Activated CD8-positive, alpha-beta memory T cell treated with anti-CD3 and anti-CD28 coated beads, Interleukin-2, amount 50 U/mL, for 24 hours (primary cell): ENCODE results near the gene SEC61A2.
A peak's percentile ranks its signal among the peaks of the same experiment; 100 is the strongest.
"Not testable (repeated sequence)": the region's sequence is repeated elsewhere in the genome, so short reads cannot be mapped to it uniquely, and the experiment has no call there.

Source experiments
- DNase-seq: peaks from one replicate; pipeline ENCODE4 v3.0.0-alpha.2; 2020; ENCODE audit errors: extremely low read depth

The SEC61A2 gene

GRCh38 chr10:12129222-12130111 lies at the start of gene SEC61A2:
Gene SEC61A2, plus strand, starts transcription at chr10:12129677. Its CDS starts 111 bp downstream, at chr10:12129788.
- DNase-seq, result peak; percentile 90

DNA sequence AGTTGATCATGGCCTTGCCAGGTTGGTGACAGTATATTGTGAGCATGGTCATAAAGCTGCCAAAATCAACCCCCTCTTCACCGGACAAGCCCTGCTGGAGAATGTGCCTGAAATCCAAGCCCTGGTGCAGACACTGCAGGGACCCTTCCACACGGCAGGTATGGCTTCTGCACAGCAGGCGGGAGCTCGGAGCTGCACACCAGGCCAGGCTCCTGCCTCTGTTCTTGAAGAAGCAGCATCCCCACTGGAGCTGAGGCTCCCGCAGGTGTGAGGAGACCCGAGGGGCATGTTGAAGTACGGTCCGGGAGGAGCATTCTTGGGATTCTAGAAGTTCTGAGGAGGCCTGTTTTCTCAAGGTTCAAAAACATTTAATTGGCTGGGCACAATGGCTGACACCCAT lies 48.0 kb upstream of the SEC61A2 start:
- DNase-seq, result no peak

DNA sequence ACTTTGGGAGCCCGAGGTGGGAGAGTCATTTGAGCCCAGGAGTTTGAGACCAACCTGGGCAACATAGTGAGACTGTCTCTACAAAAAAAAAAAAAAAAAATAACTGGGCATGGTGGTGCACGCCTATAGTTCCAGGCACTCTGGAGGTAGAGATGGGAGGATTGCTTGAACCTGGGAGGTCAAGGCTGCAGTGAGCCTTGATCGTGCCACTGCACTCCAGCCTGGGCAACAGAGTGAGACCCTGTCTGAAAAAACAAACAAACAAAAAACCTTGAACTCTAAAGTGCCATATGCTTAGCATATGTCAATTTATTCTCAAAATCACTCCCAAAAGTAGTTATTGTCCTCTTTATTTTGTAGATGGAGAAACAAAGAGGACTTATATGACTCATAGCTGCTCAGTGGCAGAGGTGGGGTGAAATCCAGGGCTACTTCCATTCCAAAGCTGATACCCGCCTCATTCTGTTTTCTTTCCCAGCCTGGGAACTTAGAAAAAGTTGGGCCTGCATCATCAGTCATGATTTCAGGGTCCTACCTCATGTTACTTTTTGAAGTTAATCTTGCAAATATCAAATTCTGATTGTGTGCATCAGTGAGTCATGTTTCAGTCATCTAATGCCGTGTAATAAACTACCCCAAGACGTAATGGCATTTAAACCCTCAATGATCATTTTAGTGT lies 47.5 kb upstream of the SEC61A2 start:
- DNase-seq, result no peak

- DNase-seq, result no peak
Measured at GRCh38 chr10:12088919-12089318, 40.6 kb upstream of the SEC61A2 start.

GRCh38 chr10:12091421-12091820 lies 38.1 kb upstream of the SEC61A2 start:
- no peak for DNase-seq

- not testable (repeated sequence) for DNase-seq
Measured at GRCh38 chr10:12097361-12097760, 32.1 kb upstream of the SEC61A2 start.

GRCh38 chr10:12097791-12098190 lies 31.7 kb upstream of the SEC61A2 start:
- no peak for DNase-seq

DNA sequence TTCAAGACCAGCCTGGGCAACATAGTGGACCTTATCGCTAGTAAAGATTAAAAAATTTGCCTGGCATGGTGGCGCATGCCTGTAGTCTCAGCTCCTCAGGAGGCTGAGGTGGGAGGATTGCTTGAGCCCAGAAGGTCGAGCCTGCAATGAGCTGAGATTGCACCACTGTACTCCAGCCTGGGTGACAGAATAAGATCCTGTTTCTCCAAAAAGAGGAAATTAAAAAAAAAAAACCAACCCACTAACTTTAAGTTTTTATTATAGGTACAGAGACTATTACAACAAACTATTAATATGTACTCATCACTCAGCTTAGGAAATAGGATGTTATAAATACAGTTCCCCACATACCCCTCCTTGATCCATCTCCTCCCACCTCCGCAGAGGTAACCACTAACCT lies 30.5 kb upstream of the SEC61A2 start:
- DNase-seq, result no peak

DNA sequence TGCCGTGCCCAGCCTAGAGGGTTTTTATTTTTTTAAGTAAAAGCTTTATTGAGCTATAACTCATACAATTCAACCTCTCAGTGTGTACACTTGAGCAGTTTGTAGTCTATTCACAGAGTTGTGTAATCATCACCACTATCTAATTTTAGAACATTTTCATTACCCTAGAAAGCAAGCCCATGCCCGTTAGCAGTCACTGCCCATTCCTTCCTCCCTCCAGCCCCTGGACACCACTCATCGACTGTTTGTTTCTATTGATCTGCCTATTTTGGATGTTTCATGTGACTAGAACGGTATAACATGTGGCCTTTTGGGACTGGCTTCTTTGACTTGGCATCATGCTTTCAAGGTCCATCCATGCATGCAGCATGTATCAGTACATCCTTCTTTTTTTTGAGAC lies 25.7 kb upstream of the SEC61A2 start:
- no peak for DNase-seq

- DNase-seq, result no peak
Measured at GRCh38 chr10:12107781-12108180, 21.7 kb upstream of the SEC61A2 start.

DNA sequence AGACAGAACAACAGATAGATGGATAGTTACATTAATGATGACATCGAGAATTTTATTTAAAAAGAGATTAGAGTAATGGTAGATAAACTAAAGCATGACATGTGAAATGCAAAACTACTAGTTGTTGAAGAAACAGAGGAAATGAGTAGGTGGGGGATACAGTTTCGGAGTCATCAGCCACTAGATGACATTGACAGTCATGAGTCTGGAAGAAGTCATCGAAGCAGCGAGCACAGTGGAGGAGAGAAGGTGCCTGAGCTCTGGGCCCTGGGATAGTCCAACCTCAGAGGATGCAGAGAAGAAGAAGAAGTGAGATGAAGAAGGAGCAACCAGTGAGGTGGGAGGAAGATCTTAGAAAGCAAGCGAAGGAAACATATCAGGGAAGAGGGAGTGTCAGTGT lies 20.2 kb upstream of the SEC61A2 start:
- DNase-seq, result no peak

GRCh38 chr10:12111528-12111927 lies 17.9 kb upstream of the SEC61A2 start:
- no peak for DNase-seq

DNA sequence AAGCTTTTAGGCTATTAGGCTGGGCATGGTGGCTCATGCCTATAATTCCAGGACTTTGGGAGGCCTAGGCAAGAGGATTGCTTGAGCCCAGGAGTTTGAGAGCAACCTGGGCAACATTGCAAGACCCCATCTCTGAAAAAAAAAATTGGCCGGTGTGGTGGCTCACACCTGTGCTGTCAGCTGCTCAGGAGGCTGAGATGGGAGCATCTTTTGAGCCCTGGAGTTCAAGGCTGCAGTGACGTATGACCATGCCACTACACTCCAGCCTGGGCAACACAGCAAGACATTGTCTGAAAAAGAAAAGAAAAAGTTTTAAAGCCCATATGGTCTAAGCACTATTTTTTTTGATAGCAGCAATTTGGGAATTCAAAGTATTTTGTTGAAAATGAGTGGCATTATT lies 15.8 kb upstream of the SEC61A2 start:
- no peak for DNase-seq

GRCh38 chr10:12121673-12122072 lies 7.8 kb upstream of the SEC61A2 start:
- no peak for DNase-seq

- no peak for DNase-seq
Measured at GRCh38 chr10:12130237-12130872, 878 bp downstream of the SEC61A2 start.

- DNase-seq, result no peak
Measured at GRCh38 chr10:12135631-12136030, 6.2 kb downstream of the SEC61A2 start.

DNA sequence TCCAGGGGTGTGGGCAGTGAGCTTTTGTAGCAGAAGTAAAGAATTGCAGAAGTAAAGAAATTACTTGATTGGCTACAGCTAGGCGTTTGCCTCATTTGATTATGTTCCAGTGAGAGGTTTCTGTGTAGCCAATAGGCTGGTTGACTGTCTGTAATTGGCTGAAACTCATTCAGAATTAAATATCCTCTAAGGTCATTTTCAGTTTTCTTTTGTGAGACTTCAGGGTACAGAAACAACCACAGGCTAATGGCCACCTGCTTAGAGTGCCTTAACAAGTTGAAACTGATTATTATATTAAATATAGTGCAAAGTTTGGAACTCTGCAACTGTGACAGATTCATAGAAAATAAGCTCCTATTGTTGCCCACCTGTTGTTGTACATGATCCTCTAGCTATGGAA lies 10.6 kb downstream of the SEC61A2 start:
- DNase-seq, result no peak

DNA sequence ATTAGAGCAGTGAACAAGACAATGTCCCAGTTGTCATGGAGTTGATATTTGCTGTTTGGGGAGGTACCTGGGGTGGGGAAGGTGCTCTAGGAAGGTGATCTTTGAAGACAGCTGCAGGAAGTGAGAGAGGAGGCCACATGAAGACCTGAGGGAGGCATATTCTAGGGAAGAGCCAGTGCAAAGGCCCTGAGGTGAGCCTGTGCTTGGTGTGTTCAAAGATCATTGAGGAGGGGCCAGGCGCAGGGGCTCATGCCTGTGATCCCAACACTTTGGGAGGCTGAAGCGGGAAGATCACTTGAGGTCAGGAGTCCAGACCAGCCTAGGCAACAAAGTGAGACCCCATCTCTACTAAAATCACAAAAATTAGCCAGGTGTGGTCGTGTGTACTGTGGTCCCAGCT lies 15.1 kb downstream of the SEC61A2 start:
- DNase-seq, result no peak

GRCh38 chr10:12150163-12150562 lies 20.7 kb downstream of the SEC61A2 start:
- no peak for DNase-seq

GRCh38 chr10:12154516-12154915 lies 25.0 kb downstream of the SEC61A2 start:
- no peak for DNase-seq

GRCh38 chr10:12156367-12157123 lies 27.1 kb downstream of the SEC61A2 start:
- DNase-seq, result no peak

DNA sequence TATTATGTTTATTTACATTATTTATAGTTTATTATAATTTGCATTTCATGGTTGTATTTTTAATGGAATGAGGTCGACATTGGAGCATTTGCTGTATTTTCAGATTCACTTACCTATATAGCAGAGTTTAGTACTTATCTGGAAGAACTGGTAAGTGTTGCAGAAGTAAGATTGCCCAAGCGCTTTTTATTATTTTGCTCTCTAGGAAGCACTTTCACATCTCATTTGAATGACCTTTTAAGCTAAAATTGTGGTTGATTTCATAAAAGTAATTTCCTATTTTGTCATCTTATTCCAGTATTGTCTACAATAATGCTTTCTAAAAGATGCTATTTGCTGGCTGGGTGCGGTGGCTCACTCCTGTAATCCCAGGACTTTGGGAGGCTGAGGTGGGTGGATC lies 28.6 kb downstream of the SEC61A2 start:
- no peak for DNase-seq
